ENCODE results near the gene GRIA4. TPM values are rescaled to one million over a fixed set of nuclear protein-coding genes. Genes with fewer than 3 reads are reported as not detected.
"Not testable (repeated sequence)": the region's sequence is repeated elsewhere in the genome, so short reads cannot be mapped to it uniquely, and the experiment has no call there.

GRIA4 gene
- total RNA-seq, 1 donor from 2014 or later, result 15.0 TPM

GRCh38 chr11:105929084-105929955 lies 319.4 kb downstream of the GRIA4 start:
- no peak for DNase-seq

DNA sequence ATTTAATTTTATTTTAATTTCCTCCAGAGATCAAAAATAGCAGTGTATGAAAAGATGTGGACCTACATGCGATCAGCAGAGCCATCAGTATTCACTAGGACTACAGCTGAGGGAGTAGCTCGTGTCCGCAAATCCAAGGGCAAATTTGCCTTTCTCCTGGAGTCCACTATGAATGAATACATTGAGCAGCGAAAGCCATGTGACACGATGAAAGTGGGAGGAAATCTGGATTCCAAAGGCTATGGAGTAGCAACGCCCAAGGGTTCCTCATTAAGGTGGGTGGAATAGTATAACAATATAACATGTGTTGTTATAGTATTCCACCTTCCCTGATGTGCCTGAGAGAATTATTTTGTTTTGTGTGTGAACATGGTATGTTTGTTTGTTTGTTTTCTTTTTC lies 323.8 kb downstream of the GRIA4 start:
- DNase-seq, result no peak

DNA sequence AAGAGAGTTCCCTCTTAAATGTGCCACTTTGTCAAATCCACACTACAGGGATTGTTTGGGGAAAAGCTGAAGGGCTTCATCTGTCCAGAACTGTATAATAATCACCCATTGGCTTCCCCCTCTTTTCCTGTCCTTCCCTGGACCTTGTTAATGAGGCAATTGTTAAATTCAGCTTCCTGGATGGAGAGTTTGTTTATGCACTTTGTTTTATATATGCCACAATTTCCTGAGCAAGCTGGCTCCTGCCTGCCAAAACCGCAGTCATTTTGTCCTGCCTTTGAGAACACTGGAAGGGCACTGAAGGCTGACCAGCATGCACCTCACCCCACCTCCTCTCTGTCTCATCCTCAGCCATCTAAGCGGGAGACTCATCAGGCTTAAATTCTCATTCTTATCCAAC lies 325.9 kb downstream of the GRIA4 start:
- no peak for DNase-seq

DNA sequence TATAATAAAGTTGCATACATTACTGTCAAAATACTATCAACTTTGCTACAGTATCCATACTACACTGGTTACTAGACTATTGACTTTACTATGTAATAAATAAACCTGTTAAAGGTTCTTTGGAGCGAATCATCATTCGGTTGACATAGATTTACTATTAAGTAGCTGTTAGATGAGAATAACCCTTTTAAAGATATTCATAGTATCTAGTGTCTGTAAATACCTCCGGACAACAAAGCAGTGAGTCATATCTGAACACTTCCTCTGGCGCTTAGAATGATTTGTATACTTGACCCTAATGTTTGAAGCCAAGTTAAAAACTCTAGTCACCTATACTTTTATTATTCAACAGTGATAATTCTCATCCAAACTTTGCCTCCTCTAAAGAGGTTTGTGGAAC lies 327.5 kb downstream of the GRIA4 start:
- DNase-seq, result no peak

DNA sequence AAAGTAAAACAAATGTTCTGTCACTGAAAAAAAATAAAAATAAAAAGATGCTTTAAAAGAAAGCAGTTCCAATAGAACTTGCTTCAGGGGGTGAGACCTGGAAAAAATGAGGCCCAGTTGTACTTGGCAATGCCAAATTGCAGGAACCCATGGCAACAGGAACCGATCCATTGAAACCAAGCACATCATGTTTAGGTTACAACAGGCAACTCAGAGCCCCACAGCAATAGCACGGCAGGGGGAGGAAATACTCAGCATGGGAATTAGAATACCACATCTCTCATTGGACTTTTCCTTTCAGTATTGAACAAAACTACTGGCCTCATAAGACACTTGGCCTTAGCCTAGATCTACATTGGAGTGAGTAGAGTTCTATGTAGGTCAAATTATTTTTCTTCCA lies 327.9 kb downstream of the GRIA4 start:
- no peak for DNase-seq

DNA sequence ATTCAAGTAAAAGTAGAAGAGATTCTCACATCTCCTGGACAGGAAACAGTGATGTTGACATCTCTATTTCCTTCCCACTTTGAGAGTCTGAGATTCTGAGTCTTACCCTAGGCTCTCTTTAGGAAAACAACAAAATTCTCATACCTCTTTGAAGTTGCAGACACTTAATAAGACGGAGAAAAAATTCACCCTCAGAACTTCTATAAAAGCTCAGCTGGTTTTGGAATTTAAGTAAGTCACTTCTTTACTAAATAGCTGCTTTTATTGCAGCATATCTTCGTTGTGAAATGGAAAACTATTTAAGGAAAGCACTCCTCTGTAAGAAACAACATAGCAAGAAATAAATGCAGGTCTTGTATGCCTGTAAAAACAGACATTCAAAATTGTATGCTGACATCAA lies 333.0 kb downstream of the GRIA4 start:
- no peak for DNase-seq

- no peak for DNase-seq
These were observed 339.2 kb downstream of the GRIA4 start for GRCh38 chr11:105948918-105949590.

DNA sequence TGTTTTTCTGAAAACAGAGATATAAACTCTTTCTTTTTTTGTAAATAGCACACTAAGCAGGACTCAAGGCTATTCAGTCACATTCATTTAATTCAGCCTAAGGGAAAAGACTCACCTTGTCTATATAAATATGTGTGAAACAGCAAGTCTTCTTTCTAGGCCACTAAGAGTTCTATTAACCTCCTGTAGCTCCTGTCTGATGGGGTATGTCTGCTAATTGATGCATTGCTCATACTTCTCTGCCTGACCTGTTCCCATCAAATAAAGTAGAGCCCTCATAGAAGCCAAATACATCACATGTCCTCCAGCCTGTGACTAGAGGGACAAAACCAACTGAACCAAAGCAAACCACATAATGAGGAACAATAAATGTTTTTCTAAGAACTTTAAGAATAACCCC lies 344.0 kb downstream of the GRIA4 start:
- no peak for DNase-seq

GRCh38 chr11:105960252-105961245 lies 350.7 kb downstream of the GRIA4 start:
- no peak for DNase-seq

DNA sequence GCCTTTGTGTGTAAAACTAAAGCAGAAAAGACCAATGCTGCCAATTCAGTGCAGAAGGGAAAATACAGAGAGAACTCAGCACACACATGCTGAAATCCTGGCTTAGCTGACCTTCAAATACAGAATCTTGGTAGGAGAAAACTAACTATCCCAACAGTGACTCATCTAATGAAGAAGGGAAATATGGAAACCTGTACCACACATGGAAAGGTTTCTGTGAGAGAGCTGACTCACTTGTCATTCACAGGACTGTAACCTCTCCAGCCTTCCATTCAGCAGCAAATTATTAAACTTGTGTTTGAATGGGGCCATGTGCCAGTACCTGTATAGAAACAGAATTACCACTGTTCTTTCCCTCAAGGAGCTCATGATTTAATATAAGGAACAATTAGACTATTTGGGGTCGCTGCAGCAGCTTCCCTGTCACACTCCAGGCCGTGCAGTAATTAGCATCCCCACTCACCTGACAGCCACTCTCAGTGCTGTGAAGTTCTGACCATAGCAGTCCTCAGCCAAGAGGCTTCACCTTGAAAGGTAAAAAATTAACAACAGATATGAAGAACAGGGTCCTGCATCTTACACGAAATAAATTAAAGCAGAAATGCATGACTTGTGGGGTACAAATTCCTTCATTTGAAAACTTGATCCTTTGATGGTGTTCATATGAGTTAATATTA lies 358.3 kb downstream of the GRIA4 start:
- DNase-seq, result no peak

GRCh38 chr11:105969756-105970155 lies 359.9 kb downstream of the GRIA4 start:
- no peak for DNase-seq

DNA sequence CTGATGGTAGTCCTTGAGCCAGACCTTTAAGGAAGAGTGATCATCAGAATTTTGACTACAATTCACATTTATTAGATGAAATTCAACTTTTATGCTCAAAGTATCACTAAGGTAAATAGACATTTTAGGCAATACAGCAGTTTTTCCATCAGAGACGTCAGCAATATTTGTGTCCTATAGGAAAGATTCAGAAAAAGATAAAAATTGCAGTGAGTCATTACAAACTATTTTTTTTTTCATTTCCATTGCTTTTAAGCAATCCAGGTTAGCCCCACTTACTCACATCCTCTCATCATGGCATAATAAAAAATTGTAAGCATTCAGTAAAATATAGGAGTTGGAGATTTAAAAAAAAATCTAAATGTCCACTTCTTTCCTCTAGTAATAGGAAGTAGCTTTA lies 365.3 kb downstream of the GRIA4 start:
- no peak for DNase-seq

DNA sequence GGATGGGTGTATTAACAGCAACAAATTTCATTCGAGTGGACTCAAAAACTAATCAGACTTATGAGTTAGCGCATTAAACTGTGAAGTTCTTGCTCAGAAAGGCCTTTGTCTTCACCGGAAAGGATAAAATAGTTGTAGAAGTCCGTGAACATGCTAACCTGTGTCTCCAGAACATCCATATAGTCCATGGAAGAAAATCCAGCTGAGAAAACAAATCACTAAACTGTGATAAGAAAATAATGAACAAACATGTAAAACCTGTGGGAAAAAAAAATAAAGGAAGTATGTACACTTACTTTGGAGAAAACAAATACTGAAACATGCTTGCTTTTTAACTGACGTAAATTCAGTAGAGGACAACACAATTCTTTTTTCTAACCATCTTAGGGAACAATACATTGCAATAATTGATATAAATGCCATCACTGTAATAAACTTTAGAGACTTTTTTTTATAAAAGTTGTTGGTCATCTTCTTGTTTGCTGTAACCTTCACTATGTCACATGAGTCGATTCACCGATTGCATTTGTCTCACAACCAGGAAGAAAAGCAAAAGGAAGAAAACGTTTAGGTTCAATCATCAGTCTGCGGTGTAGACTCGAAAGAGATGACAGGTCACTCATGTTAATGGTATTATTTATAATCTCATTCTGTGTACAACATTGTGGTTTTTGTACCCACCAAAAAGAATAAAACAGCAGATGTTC lies 370.3 kb downstream of the GRIA4 start:
- no peak for DNase-seq

- no peak for DNase-seq
These were observed 376.7 kb downstream of the GRIA4 start for GRCh38 chr11:105986554-105986953.

- no peak for DNase-seq
These were observed 378.3 kb downstream of the GRIA4 start for GRCh38 chr11:105988197-105988596.

- DNase-seq, result no peak
These were observed 379.3 kb downstream of the GRIA4 start for GRCh38 chr11:105989124-105989523.

DNA sequence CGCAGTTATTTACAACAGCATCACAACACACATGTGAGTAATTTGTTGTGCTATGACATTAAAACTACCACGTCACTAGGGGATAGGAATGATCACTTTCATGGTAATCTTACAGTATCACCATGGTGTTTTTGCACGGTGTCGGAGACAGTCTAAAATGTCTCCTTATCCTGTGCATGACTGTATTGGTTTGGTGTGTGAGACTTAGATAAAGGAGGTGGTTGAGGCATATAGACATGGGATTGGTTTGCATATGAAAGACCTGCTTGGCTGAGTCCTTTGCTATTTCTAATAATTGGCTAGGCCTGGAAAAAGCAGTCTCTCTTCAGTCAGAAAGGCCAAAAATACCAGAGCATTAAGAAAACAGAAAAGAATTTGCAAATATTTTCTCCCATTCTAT lies 382.0 kb downstream of the GRIA4 start:
- no peak for DNase-seq

- DNase-seq, result no peak
These were observed 391.6 kb downstream of the GRIA4 start for GRCh38 chr11:106001304-106002012.

DNA sequence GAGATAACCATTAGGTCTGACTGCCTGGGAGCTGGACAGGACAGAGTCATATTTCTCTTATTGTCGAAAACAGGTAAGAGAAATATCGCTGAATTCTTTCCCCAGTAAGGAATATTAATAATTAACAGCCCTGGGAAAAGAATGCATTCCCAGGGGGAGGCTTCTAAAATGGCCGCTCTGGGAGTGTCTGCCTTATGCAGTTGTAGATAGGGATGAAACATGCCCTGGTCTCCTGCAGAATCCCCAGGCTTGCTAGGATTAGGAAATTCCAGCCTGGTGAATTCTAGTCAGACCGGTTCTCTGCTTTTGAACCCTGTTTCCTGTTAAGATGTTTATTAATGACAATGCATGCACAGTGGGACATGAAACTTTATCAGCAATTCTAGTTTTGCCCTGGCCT lies 393.2 kb downstream of the GRIA4 start:
- DNase-seq, result not testable (repeated sequence)

GRCh38 chr11:106011481-106011880 lies 401.6 kb downstream of the GRIA4 start:
- no peak for DNase-seq

GRCh38 chr11:106012744-106013143 lies 402.9 kb downstream of the GRIA4 start:
- DNase-seq, result no peak
